Stimulated activated CD4-positive, alpha-beta T cell treated with anti-CD3 and anti-CD28 coated beads, Interleukin-1b, Interleukin-23, amount 100 ng/mL, for 4 hours (primary cell): ENCODE measurements around the gene RNF166.
A peak's percentile ranks its signal among the peaks of the same experiment; 100 is the strongest.

ENCODE experiments used
- DNase-seq, 2 donors: peaks; one replicate each; pipeline ENCODE4 v3.0.0-alpha.2; 2020; ENCODE audit warnings: low read depth in 2 of 2

Gene RNF166

DNA sequence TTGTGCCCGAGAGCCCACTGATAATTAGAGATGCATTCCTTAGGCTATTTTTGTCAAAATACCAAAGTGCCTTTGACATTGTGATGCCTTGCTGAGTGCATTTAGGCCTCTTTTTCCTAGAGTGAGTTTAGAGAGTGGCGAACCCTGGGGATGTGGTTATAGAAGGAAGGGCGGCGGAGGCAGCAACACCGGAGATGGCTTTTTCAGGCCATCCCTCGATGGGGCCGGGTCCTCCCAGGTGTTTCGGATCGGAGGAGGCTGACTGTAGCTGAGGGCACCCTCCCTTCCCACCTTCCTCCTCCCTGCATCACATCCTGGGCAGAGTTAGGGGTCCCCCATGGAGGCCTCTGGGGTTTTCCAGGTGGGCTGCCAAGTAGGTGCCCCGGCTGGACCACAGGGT, 13.3 kb downstream of the RNF166 start:
- no peak for DNase-seq

GRCh38 chr16:88691924-88692560, 14.2 kb downstream of the RNF166 start:
- DNase-seq = no peak

DNA sequence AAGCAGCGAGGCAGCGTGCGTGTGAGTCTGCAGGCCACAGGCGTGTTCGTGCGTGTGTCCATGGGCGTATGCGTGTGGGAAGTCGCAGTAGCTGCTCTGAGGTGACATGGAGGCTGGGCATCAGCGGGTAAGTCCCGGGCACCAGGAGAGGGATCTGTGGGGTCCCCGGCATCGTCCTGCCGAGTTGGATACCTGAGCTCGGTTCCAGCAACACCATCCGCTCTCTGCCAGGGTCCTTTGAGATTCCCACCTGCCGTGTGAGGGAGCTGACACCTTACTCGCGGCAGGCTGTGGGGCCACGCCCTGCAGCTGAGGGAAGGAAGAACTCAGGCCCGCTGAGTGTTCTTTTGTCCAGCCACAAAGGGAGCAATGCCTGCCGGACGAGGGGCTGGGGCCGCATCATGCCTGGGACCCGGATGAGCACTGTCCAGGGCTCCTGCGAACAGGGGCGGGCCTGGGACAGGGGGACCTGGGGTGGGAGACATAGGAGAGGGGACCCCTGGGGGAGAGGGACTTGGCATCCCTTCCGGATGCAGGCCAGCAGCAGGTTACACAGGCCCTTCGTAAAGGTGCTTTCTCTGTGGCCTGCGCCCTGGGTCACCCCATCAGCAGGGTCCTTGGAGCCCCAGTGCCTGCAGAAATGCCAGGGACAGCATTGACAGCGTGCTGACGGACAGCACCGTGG, 14.9 kb downstream of the RNF166 start:
- no peak for DNase-seq

DNA sequence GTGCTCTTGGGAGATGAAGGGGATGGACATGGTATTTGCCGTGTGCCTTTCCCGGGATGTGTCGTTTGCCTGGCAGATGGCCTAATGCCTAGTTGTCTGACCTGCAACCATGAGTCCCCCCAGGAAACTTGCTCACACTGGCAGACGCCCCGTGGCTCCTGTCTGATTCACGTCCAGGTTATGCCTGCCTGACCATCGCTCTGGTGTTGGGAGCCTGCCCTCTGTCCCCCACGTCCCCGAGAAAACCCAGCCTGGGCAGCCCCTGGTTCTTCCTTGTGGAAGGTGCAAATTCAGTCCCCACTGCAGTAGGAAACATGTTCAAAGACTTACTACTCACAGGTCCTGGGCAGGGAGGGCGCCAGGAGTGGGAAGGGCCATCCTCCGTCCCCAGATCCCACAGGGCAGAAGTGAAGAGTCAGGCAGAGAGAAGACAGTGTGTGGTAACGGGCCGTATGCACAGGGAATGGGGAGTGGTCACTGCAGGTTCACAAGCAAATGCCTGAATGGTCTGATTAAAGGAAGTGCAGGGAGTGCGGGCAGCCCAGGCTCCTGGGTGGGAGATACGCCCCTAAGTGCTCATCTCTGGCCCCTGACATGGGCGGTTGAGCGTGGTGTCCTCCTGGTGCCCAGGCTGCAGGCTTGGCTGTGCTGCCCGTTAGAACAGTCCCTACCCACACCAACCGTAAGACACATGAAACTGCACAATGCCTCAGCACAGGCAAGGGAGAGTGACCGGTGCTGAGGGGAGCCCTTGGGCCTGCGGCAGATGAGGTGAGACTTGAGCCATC, 15.7 kb downstream of the RNF166 start:
- no peak for DNase-seq

DNA sequence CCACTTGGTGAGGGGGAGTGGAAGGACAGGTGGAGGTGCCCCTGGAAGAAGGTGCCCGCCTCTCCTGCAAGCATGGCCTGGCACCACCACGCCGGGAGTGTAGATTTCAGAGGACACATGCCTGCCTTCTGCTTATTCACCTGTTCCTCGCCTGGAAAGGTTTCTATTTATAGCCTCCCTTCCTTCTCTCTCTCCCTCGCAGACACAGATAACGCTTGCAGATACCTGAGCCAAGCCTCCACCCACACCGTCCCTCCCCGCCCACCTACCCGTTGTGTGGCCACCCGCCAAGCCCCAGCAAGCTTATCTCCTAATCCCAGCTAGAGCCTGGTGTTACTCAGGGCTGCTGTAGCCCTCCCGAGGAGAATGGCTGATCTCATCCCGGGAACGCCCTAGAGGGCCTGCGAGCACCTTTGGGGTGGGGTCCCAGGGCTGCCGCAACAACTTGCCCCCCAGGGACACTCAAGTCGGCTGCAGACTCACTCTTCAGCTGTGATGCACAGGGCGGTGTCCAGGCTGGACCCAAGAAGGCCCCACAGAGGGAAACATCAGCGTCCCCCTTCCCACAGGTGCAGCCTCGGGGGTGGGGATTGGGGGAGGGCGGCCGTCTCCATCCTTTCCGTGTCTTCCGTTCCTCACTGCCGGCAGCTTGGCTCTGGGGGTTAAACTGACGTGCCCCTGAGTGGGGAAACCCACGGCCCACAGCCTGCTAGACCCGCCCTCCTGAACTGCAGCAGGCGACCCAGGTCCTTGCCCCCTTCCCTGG, 18.0 kb downstream of the RNF166 start:
- DNase-seq = no peak

DNA sequence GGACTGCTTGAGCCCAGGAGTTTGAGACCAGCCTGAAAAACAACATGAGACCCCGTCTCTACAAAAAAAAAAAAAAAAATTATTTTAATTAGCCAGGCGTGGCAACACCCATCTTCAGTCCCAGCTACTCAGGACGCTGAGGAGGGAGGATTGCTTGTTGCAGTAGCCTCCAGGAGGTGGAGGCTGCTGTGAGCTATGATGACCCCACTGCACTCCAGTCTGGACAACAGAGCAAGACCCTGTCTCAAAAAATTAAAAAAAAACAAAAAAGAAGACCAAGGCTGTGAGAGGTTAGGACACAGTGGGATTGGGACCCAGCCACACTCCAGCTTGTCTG, 18.6 kb downstream of the RNF166 start:
- no peak for DNase-seq

DNA sequence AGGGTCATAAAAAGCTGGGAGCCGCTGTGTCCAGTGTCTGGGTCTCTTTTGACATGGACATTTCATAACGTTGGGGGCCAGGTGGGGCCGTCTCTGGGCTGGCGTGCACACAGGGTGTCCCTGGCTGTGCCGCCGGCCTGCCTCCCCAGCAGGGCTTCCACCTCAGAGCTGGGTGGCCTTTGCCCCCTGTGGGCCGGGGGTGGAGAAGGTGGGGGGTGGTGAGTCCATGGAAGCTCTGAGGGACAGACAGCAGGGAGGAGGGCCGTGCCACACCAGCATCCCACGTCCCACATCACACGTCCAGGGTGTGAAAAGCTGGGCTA, 19.0 kb downstream of the RNF166 start:
- DNase-seq = no peak

DNA sequence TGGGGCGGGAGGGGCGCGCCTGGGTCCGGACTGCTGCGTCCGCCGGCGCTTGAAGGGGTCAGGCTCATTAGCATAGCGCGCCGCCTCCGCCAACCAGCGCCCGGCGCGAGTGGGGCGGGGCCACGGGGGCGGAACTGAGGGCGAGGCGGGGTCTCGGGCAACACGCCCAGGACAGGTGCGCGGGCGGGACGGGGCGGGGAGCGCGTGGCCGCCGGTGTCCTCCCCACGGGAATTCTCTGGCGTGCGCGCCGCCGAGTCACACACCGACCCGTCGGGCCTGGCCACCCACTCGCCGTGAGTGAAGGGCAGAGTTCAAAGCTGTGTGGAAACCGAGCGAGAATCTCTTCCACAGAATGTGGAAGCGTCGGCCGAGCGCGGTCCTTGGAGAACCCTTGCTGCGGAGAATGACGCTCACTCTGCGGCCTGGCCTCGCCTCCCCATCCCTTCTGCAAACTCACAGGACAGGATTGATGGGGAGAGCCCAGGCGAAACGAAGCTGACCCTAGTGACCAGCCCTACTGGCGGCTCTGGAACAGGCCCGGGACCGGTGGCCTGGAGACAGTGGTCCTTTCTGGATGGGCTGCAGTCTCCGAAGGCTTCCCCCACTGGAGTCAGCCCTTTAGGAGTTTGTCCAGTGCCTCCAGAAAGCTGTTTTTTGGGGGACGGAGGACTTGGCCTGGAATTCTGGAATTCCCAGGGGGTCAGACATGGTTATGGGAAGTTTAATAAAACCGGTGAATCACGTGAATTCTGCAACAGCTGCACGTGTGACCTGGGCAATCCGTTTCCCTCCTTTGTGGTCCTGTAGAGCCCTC, 19.6 kb downstream of the RNF166 start, which contains the start of gene SNAI3:
TSS of gene SNAI3 (minus strand) at position 69 of the 815 bp plus-strand sequence. CDS start 101 bp downstream, outside the sequence.
- peak; percentile 79 to 85 for DNase-seq

DNA sequence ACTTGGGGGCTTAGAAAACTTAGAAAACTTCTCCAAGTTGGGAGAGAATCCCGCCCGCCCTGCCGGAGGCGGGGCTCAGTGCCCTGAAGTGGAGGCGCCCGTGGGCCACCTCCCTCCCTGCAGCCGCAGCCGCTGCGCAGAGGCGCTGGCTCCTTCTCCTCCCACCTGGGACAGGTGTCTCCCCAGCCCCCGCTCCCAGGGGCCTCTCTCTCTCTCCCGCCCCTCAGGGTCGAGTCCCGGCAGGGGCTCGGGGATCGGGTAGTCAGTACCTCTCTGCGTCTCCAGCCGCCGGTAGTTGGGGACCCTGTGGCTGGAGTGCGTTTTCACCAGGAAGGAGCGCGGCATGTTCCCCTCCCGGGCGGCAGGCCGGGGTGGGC, 20.2 kb downstream of the RNF166 start:
- no peak for DNase-seq

DNA sequence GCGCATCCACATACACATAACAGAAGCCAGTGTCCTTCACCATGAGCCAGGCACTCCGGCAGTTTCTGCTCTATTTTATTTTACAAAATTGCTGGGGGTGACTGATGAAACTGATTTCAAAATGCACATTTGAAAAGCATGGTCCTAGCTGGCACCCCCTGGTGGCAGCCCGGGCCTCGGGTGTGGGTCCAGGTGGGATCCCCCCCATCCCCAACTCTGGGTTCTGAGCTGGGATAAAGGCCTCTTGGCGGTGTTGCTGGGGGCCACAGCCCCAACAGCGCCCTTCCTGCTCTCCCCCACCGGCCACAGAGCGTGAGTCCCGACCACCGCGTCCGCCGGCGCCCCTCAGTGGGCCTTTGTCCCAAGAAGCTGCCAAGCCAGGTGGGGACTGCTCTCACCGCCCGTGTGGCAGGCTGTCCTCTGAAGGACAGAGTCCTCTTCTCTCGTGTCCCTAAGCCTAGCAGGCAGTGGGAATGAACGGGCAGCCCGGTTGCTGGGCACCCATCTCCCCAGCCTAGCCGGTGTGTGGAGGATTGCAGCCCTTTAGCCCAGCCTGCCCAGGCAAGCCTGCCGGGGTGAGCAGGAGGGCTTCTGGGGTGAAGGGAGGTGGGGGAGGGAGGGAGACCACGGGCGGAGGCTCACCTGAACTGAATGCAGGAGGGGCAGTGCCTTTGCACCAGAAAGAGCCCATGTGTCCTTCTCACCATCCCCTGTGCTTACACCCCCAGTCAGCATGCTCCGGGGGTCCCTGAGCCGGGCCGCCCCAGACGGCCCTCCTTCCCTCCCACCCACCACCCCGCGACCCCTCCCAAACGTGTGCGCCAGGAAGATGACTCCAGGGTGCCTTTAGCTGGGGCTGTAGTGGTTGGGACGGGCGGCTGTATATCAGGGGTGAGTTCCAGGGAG, 20.8 kb downstream of the RNF166 start:
- DNase-seq = peak; percentile 53 to 58

DNA sequence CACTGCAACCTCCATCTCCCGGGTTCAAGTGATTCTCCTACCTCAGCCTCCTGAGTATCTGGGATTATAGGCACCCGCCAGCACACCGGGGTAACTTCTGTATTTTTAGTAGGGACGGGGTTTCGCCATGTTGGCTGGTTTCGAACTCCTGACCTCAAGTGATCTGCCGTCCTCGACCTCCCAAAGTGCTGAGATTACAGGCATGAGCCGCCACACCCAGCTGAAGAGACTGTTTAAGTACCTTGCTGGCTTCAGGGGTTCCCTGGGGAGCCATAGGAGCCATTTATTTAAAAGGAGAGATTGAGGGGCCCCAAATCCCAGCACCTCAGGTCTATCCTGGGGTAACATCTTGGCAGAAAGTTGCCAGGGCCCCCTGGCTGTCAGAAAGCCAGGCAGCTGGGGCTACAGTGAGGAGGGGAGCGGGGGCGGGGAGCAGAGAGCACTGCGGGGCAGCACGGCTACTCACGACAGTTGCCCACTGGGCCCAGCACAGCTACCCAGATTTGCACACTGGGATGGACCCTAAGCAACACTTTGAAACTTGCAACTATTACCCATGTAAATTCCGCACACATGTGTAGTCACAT, 21.5 kb downstream of the RNF166 start:
- DNase-seq = no peak

GRCh38 chr16:88681709-88682451, 24.3 kb downstream of the RNF166 start:
- no peak for DNase-seq

DNA sequence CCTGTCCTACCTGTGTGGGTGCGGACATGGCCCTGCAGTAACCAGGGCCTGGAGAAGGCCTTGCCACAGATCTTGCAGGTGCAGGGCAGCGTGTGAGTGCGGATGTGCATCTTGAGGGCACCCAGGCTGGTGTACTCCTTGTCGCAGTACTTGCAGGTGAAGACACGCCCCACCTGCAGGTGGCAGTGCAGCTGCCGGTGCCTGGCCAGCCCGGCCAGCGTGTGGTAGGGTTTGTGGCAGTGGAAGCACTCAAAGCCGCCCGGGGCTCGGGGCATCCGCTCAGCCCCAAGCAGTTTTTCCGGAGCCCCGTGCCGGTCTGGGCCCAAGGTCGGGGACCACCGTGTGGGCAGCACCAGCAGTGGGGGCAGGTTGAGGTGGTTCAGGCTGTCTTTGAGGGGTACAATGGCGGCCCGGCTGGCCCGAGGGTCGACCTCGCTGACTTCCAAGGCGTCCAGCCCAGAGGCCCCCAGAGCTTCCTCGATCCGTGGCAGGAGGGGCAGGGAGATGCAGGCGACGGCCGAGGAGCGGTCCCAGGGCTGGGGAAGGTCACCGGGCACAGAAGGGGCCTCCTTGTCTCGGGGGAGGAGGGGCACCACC, 25.0 kb downstream of the RNF166 start:
- no peak for DNase-seq

DNA sequence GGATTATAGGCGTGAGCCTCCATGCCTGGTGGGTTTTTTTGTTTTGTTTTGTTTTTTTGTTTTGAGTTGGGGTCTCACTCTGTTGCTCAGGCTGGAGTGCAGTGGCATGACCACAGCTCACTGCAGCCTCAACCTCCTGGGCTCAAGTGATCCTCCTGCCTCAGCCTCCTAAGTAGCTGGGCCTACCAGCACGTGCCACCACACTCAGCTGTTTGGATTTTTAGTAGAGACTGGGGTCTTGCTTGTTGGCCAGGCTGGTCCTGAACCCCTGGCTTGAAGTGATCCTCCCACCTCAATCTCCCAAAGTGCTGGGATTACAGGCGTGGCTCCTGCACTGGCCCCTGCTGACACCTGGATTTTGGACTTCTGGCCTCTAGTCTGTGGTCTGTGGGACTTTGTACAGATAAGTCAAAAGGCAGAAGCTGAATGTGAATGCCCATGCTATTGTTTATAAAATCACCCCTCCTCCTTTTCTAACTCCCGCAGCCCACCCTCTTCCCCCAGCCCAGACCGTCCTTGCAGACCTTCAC, 25.6 kb downstream of the RNF166 start:
- DNase-seq = no peak

GRCh38 chr16:88678224-88678979, 27.8 kb downstream of the RNF166 start:
- DNase-seq = no peak

DNA sequence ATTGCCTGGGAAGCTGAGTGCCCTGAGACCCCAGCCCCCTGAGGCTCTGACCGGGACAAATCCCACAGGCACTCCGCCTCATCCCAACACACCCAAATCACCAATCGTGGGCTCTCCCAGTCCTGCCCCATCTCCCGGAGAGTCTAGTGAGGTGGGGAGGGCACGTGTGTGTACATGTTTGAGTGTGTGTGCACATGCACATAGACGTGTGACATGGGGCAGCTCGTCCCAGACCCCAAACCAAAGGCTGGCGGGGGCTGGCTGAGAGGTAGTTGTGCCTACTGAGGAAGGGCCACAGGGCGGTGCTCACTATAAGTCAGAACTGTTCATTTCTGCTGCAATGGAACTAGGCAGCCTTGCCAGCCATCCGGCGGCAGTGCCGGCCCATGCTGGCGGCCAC, 28.5 kb downstream of the RNF166 start:
- no peak for DNase-seq

- no peak for DNase-seq
These were observed 29.5 kb downstream of the RNF166 start for GRCh38 chr16:88676502-88677242.
